ENCODE data around the gene KASH5. TPM values are rescaled to one million over a fixed set of nuclear protein-coding genes. Genes with fewer than 3 reads are reported as not detected.

KASH5 gene
- total and polyA plus RNA-seq, 2 of the 13 experiments (the other 11 are each of a cell fraction or from before 2014, with no cell fraction given) = not detected

- TF ChIP-seq IKZF5 (CRISPR knock-in tag; IDR thresholded peaks at IDR 0.05) (peak; percentile 61; the same call in 1 of the 2 replicates), ZNF678 (CRISPR knock-in tag; IDR thresholded peaks at IDR 0.05) (no peak), ZNF687 (CRISPR knock-in tag; IDR thresholded peaks at IDR 0.05) (peak; percentile 90), NR2F2 (IDR thresholded peaks at IDR 0.05; ENCODE audit: borderline replicate concordance, low read depth) (peak; percentile 49; the same call in 1 of the 2 replicates), ZSCAN21 (CRISPR knock-in tag; IDR thresholded peaks at IDR 0.05; ENCODE audit: borderline replicate concordance) (no peak; the same call in 1 of the 2 replicates), CTCF (CRISPR knock-in tag; IDR thresholded peaks at IDR 0.05) (peak; percentile 9), ONECUT2 (CRISPR knock-in tag; IDR thresholded peaks at IDR 0.05) (no peak), ZBTB20 (CRISPR knock-in tag; IDR thresholded peaks at IDR 0.05; ENCODE audit: borderline replicate concordance, low read depth) (no peak; the same call in 1 of the 2 replicates), ZNF350 (CRISPR knock-in tag; IDR thresholded peaks at IDR 0.05; ENCODE audit: borderline replicate concordance, low read depth) (peak; percentile 74; the same call in 1 of the 2 replicates), FOSL1 (CRISPR knock-in tag; IDR thresholded peaks at IDR 0.05; ENCODE audit: borderline replicate concordance) (no peak), ZNF792 (CRISPR knock-in tag; IDR thresholded peaks at IDR 0.05) (peak; percentile 4; the same call in 1 of the 2 replicates), ZNF446 (CRISPR knock-in tag; IDR thresholded peaks at IDR 0.05) (no peak), KLF12 (CRISPR knock-in tag; IDR thresholded peaks at IDR 0.05; ENCODE audit: borderline replicate concordance) (no peak), SAP130 (CRISPR knock-in tag; IDR thresholded peaks at IDR 0.05; ENCODE audit: low read depth) (peak; percentile 82), ZKSCAN1 (IDR thresholded peaks at IDR 0.05; ENCODE audit: low read length) (no peak; the same call in 1 of the 2 replicates)
- TF ChIP-seq, protein P1, sequence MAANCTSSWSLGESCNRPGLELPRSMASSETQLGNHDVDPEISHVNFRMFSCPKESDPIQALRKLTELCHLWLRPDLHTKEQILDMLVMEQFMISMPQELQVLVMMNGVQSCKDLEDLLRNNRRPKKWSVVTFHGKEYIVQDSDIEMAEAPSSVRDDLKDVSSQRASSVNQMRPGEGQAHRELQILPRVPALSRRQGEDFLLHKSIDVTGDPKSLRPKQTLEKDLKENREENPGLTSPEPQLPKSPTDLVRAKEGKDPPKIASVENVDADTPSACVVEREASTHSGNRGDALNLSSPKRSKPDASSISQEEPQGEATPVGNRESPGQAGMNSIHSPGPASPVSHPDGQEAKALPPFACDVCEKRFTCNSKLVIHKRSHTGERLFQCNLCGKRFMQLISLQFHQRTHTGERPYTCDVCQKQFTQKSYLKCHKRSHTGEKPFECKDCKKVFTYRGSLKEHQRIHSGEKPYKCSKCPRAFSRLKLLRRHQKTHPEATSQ (CRISPR knock-in tag; IDR thresholded peaks at IDR 0.05; ENCODE audit: borderline replicate concordance) = no peak
- TF ChIP-seq, protein P2, sequence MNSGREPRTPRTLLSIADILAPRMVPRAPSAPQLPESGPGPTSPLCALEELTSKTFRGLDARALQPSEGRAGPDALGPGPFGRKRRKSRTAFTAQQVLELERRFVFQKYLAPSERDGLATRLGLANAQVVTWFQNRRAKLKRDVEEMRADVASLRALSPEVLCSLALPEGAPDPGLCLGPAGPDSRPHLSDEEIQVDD (CRISPR knock-in tag; IDR thresholded peaks at IDR 0.05; ENCODE audit: borderline replicate concordance) = 0 out of 2 replicates have a peak, but pooled peaks have one; percentile 24
- TF ChIP-seq, protein P3, sequence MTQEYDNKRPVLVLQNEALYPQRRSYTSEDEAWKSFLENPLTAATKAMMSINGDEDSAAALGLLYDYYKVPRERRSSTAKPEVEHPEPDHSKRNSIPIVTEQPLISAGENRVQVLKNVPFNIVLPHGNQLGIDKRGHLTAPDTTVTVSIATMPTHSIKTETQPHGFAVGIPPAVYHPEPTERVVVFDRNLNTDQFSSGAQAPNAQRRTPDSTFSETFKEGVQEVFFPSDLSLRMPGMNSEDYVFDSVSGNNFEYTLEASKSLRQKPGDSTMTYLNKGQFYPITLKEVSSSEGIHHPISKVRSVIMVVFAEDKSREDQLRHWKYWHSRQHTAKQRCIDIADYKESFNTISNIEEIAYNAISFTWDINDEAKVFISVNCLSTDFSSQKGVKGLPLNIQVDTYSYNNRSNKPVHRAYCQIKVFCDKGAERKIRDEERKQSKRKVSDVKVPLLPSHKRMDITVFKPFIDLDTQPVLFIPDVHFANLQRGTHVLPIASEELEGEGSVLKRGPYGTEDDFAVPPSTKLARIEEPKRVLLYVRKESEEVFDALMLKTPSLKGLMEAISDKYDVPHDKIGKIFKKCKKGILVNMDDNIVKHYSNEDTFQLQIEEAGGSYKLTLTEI (CRISPR knock-in tag; conservative IDR thresholded peaks at IDR 0.05) = no peak
Measured at GRCh38 chr19:49453013-49453756, 65.1 kb downstream of the KASH5 start, which contains the start of gene ALDH16A1 (continued).

Data from HepG2 (cell line).